ENCODE measurements around the gene SMARCAL1.

The SMARCAL1 gene

GRCh38 chr2:216426938-216427337 lies 14.7 kb downstream of the SMARCAL1 start:
- TF ChIP-seq TEAD4 (IDR thresholded peaks at IDR 0.05) (no peak), REST (IDR thresholded peaks at IDR 0.05; ENCODE audit: low read depth) (no peak), FOXM1 (IDR thresholded peaks at IDR 0.05; ENCODE audit: borderline replicate concordance, low read depth) (no peak), RAD21 (IDR thresholded peaks at IDR 0.05; ENCODE audit: low read depth) (no peak), ZBTB7A (IDR thresholded peaks at IDR 0.05; ENCODE audit: low read depth) (no peak), YY1 (IDR thresholded peaks at IDR 0.05; ENCODE audit: low read depth) (no peak), NFIC (IDR thresholded peaks at IDR 0.05) (no peak), TCF12 (IDR thresholded peaks at IDR 0.05; ENCODE audit: low read depth) (no peak), EGR1 (IDR thresholded peaks at IDR 0.05) (no peak), CREB1 (IDR thresholded peaks at IDR 0.05; ENCODE audit: low read depth) (no peak), CEBPB (IDR thresholded peaks at IDR 0.05) (no peak), MAX (IDR thresholded peaks at IDR 0.05) (no peak), TAF1 (IDR thresholded peaks at IDR 0.05; ENCODE audit: low read depth) (no peak), EP300 (IDR thresholded peaks at IDR 0.05; ENCODE audit: borderline replicate concordance) (no peak), USF1 (IDR thresholded peaks at IDR 0.05) (no peak)

- TF ChIP-seq FOXM1 (IDR thresholded peaks at IDR 0.05; ENCODE audit: borderline replicate concordance, low read depth) (no peak), MAX (IDR thresholded peaks at IDR 0.05) (no peak), RAD21 (IDR thresholded peaks at IDR 0.05; ENCODE audit: low read depth) (no peak), REST (IDR thresholded peaks at IDR 0.05; ENCODE audit: low read depth) (no peak), TAF1 (IDR thresholded peaks at IDR 0.05; ENCODE audit: low read depth) (no peak), TCF12 (IDR thresholded peaks at IDR 0.05; ENCODE audit: low read depth) (no peak), TEAD4 (IDR thresholded peaks at IDR 0.05) (no peak), CEBPB (IDR thresholded peaks at IDR 0.05) (no peak), EGR1 (IDR thresholded peaks at IDR 0.05) (no peak), CREB1 (IDR thresholded peaks at IDR 0.05; ENCODE audit: low read depth) (no peak), USF1 (IDR thresholded peaks at IDR 0.05) (no peak)
Observed at GRCh38 chr2:216428618-216429350, 16.5 kb downstream of the SMARCAL1 start.

- TF ChIP-seq CEBPB (IDR thresholded peaks at IDR 0.05) (no peak), FOXM1 (IDR thresholded peaks at IDR 0.05; ENCODE audit: borderline replicate concordance, low read depth) (no peak), TCF12 (IDR thresholded peaks at IDR 0.05; ENCODE audit: low read depth) (no peak), TEAD4 (IDR thresholded peaks at IDR 0.05) (no peak), REST (IDR thresholded peaks at IDR 0.05; ENCODE audit: low read depth) (no peak), EP300 (IDR thresholded peaks at IDR 0.05; ENCODE audit: borderline replicate concordance) (no peak), TAF1 (IDR thresholded peaks at IDR 0.05; ENCODE audit: low read depth) (no peak)
Observed at GRCh38 chr2:216429428-216429827, 17.1 kb downstream of the SMARCAL1 start.

- TF ChIP-seq CEBPB (IDR thresholded peaks at IDR 0.05) (no peak), RAD21 (IDR thresholded peaks at IDR 0.05; ENCODE audit: low read depth) (no peak), MAX (IDR thresholded peaks at IDR 0.05) (no peak), YY1 (IDR thresholded peaks at IDR 0.05; ENCODE audit: low read depth) (no peak), CREB1 (IDR thresholded peaks at IDR 0.05; ENCODE audit: low read depth) (no peak), EGR1 (IDR thresholded peaks at IDR 0.05) (no peak), EP300 (IDR thresholded peaks at IDR 0.05; ENCODE audit: borderline replicate concordance) (no peak), TCF12 (IDR thresholded peaks at IDR 0.05; ENCODE audit: low read depth) (no peak), TEAD4 (IDR thresholded peaks at IDR 0.05) (no peak), ZBTB7A (IDR thresholded peaks at IDR 0.05; ENCODE audit: low read depth) (no peak), REST (IDR thresholded peaks at IDR 0.05; ENCODE audit: low read depth) (no peak), TAF1 (IDR thresholded peaks at IDR 0.05; ENCODE audit: low read depth) (no peak), USF1 (IDR thresholded peaks at IDR 0.05) (no peak), NFIC (IDR thresholded peaks at IDR 0.05) (no peak), FOXM1 (IDR thresholded peaks at IDR 0.05; ENCODE audit: borderline replicate concordance, low read depth) (no peak)
Observed at GRCh38 chr2:216430811-216431530, 18.7 kb downstream of the SMARCAL1 start.

Measured in Ishikawa (cell line).